T-cell (primary cell): Measurements from ENCODE around the gene FUCA1. TPM values are rescaled to one million over a fixed set of nuclear protein-coding genes. Genes with fewer than 3 reads are reported as not detected.
"Not testable (repeated sequence)": the region's sequence is repeated elsewhere in the genome, so short reads cannot be mapped to it uniquely, and the experiment has no call there.

Experiments
- ATAC-seq, 4 experiments: fragments of 200-7000 bp in 3 of 4; fragments of 150-1000 bp in 1 of 4; cut with Tn5 transposase; replicated peaks in 1 of 4; 1 replicate in 3 of 4; 2 replicates in 1 of 4; pipeline ENCODE4 v1.10.0; 2021; ENCODE audit warnings: moderate library complexity in 3 of 4, mild to moderate bottlenecking in 2 of 4, moderate number of reproducible peaks in 1 of 4
- CTCF ChIA-PET, 2 donors: fragments of 300-600 bp; sonication (Branson Sonifier 250); formaldehyde crosslinking; loops; one replicate each; lab custom pipeline; 2022; ENCODE audit warnings: antibody characterized with exemption in 2 of 2; lab: Charles Lee
- POLR2A ChIA-PET, 2 donors: fragments of 300-600 bp; sonication (Branson Sonifier 250); formaldehyde crosslinking; loops; one replicate each; lab custom pipeline; 2022; ENCODE audit warnings: antibody characterized with exemption in 2 of 2; lab: Charles Lee
- DNase-seq, 35 experiments: peaks; one replicate each; pipeline versions ENCODE4 v3.0.0 to v3.0.0-alpha.2; 2013 to 2023
- H3K27ac ChIP-seq: one replicate; pipeline ENCODE4 v1.5.1; 2013; ENCODE audit warnings: low read length
- H3K27me3 ChIP-seq, 2 experiments: replicated peaks in 1 of 2; 1 replicate in 1 of 2; 2 replicates in 1 of 2; pipeline versions ENCODE4 v1.6.1 to v1.7.0; 2013; ENCODE audit warnings: low read length in 1 of 2, mixed read lengths in 1 of 2; ENCODE audit not compliant: control insufficient read depth in 2 of 2, insufficient read depth in 2 of 2; ENCODE audit errors: extremely low read depth in 1 of 2
- H3K36me3 ChIP-seq, 2 donors: 1 replicate in 1 of 2; 2 replicates in 1 of 2; pipeline versions ENCODE4 v1.6.1 to v1.7.0; 2013; ENCODE audit warnings: low read length in 1 of 2; ENCODE audit not compliant: control insufficient read depth in 2 of 2, insufficient read depth in 1 of 2; ENCODE audit errors: extremely low read depth in 1 of 2
- H3K4me1 ChIP-seq, 2 experiments: 1 replicate in 1 of 2; 2 replicates in 1 of 2; pipeline versions ENCODE4 v1.6.1 to v1.7.0; 2013; ENCODE audit warnings: low read length in 2 of 2, mixed read lengths in 1 of 2; ENCODE audit not compliant: insufficient read depth in 2 of 2, control insufficient read depth in 1 of 2; ENCODE audit errors: extremely low read depth in 1 of 2
- H3K4me3 ChIP-seq, 2 donors: 1 replicate in 1 of 2; 2 replicates in 1 of 2; pipeline versions ENCODE4 v1.5.1 to v1.7.0; 2013; ENCODE audit warnings: mild to moderate bottlenecking in 2 of 2, low read length in 1 of 2, moderate library complexity in 1 of 2; ENCODE audit not compliant: control insufficient read depth in 1 of 2; ENCODE audit errors: extremely low read depth in 1 of 2
- H3K9me3 ChIP-seq: 2 replicates; pipeline ENCODE4 v1.7.0; 2013
- H3K27ac Mint-ChIP-seq, 2 donors: one replicate each; pipeline ENCODE4 v1.8.0; 2020 to 2021; ENCODE audit warnings: mild to moderate bottlenecking in 2 of 2, mixed read lengths in 2 of 2
- H3K27me3 Mint-ChIP-seq, 2 donors: one replicate each; pipeline ENCODE4 v1.8.0; 2021 to 2022; ENCODE audit warnings: mixed read lengths in 2 of 2
- H3K36me3 Mint-ChIP-seq: one replicate; pipeline ENCODE4 v1.8.0; 2021; ENCODE audit warnings: mixed read lengths
- H3K4me1 Mint-ChIP-seq, 3 donors: one replicate each; pipeline ENCODE4 v1.8.0; 2020 to 2022; ENCODE audit warnings: mixed read lengths in 3 of 3, mild to moderate bottlenecking in 1 of 3
- H3K4me3 Mint-ChIP-seq, 3 donors: one replicate each; pipeline ENCODE4 v1.8.0; 2020 to 2022; ENCODE audit warnings: mild to moderate bottlenecking in 3 of 3, mixed read lengths in 3 of 3, moderate library complexity in 3 of 3
- H3K9me3 Mint-ChIP-seq, 3 donors: one replicate each; pipeline ENCODE4 v1.8.0; 2020 to 2022; ENCODE audit warnings: mixed read lengths in 3 of 3
- WGBS: methylation state at CpG from one replicate; pipeline ENCODE4 v1.1.5; 2013; ENCODE audit warnings: missing lambda C conversion rate; ENCODE audit not compliant: insufficient coverage; 5-methylcytosine and 5-hydroxymethylcytosine counted together
- total RNA-seq, 35 experiments: library from RNA in 6 of 35; stranded (reverse) in 6 of 35; fragments of 120-200 nt in 1 of 35; gene quantifications; one replicate each; pipeline versions ENCODE4 v1.2.1 to v1.2.4 and lab custom pipeline; 2013 to 2026

Gene FUCA1
- total RNA-seq, 5 donors from 2014 or later (not counting 1 experiment from before 2014, with no cell fraction given): 5.6 to 11.5 (median 10.7) TPM

GRCh38 chr1:23826590-23826989 is 41.5 kb downstream of the FUCA1 start:
- H3K9me3 Mint-ChIP-seq, H3K36me3 Mint-ChIP-seq, H3K36me3 ChIP-seq, H3K27me3 Mint-ChIP-seq, CTCF ChIA-PET, H3K9me3 ChIP-seq, H3K4me3 ChIP-seq, H3K27ac ChIP-seq, ATAC-seq, H3K27me3 ChIP-seq, DNase-seq: not testable (repeated sequence)
- peaks cover 5 to 13% of the 10 kb centered on the region in 2 experiments for H3K4me1 ChIP-seq
- H3K4me3 Mint-ChIP-seq: peak overlapping the region; percentile 93 to 95 (median 94)
- POLR2A ChIA-PET: interaction anchor here in 1 of 2 donors (0.6 kb wide), 1 partner anchor 135 kb away, joined by 4 read pairs; the partner anchor contains the start of gene RPL11
- peak overlapping the region in 1 of 2 donors; percentile 97 for H3K27ac Mint-ChIP-seq
- 100% methylated on average over 9 of the region's 13 CpGs for WGBS
- H3K4me1 Mint-ChIP-seq: peaks cover 22 to 32% (median 26%) of the 10 kb centered on the region in 3 donors

DNA sequence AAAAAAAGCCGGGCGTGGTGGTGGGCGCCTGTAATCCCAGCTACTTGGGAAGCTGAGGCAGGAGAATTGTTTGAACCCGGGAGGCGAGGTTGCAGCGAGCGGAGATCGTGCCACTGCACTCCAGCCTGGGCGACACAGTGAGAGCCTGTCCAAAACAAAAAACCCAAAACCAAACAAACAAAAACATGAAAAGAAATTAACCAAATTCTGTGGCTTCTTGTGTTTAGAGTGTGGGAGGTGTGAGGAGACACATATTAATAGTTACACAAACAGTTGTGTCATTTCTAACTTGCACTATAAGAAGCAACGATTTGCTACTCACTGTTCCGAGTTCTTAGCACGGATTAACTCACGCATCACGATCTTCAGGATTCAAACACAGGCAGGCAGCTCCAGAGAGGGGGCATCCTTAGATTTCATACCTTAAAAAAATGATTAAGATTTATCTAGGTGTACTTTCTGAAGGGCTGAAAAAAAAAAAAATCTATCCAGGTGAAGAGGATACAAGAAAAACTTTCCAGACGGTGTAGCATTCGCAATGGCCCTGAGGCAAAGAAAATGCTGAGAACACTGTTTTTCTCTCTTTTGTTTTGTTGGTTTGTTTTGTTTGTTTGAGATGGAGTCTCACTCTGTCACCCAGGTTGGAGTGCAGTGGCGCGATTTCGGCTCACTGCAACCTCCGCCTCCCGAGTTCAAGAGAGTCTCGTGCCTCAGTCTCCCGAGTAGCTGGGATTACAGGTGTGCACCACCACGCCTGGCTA is 42.1 kb downstream of the FUCA1 start:
- no peaks in the 10 kb centered on the region for H3K27me3 Mint-ChIP-seq
- peak overlapping the region; percentile 93 to 95 (median 94) for H3K4me3 Mint-ChIP-seq
- ChIA-PET POLR2A (interaction anchor here (0.5 to 0.7 kb wide), 12 partner anchors 16 to 1816 kb away, joined by 3 to 9 read pairs (median 4); partner anchors contain the start of gene RPL11 (in 1 of the 2)), CTCF (interaction anchor here (0.7 to 2.6 kb wide), 3 partner anchors 15 to 341 kb away, joined by 3 to 21 read pairs (median 5); no protein-coding TSS in a partner anchor)
- Histone ChIP-seq H3K9me3 (no peaks in the 10 kb centered on the region), H3K27ac (peak overlapping the region; percentile 96), H3K4me3 (peak overlapping the region; percentile 99 to 100), H3K36me3 (no peaks in the 10 kb centered on the region), H3K4me1 (peaks cover 5 to 13% of the 10 kb centered on the region in 2 experiments), H3K27me3 (no peaks in the 10 kb centered on the region)
- ATAC-seq (peak; percentile 11 to 32 (median 18)), DNase-seq (peak in 1 of 35 experiments; percentile 49)
- WGBS: 89% methylated on average over 10 of the region's 24 CpGs
- peak overlapping the region; percentile 95 to 97 for H3K27ac Mint-ChIP-seq
- no peaks in the 10 kb centered on the region for H3K9me3 Mint-ChIP-seq
- no peaks in the 10 kb centered on the region for H3K36me3 Mint-ChIP-seq
- H3K4me1 Mint-ChIP-seq: peaks cover 22 to 34% (median 26%) of the 10 kb centered on the region in 3 donors

DNA sequence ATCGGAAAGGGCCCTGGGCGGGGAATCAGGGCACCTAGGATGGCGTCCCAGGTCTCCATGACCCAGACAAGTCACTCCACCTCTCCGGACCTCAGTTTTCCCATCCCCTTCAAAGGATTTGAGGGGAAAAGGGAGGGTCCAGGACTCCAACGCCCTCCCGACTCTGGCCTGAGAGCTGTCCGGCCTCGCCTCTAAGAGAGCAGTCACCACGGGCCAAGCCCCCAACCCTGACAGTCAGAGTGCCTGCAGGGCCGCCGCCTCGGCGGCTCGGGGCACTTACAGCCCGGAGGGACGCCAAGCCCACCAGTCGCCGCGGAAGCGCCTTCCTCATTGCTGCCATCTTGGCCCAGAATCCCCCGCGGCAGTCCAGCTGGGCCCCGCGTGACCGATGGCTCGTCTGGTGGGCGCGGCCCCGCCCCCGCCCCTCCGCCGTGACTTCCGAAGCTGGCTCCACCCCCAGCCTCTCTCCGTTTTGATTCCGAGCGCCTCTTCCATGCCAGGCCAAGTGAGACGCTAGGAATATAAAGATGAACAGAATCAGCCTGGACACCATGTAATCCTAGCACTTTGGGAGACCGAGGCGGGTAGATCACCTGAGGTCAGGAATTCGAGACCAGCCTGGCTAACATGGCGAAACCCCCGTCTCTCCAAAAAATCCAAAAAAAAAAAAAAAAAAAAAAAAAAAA is 42.9 kb downstream of the FUCA1 start, which contains the start of gene HMGCL:
Gene HMGCL, minus strand, starts transcription at position 354 of the 686 bp plus-strand sequence. Its CDS starts 14 bp downstream, at position 340.
- no peaks in the 10 kb centered on the region for H3K9me3 Mint-ChIP-seq
- no peaks in the 10 kb centered on the region for H3K27me3 Mint-ChIP-seq
- Histone ChIP-seq H3K4me1 (peaks cover 5 to 13% of the 10 kb centered on the region in 2 experiments), H3K27me3 (no peaks in the 10 kb centered on the region), H3K36me3 (no peaks in the 10 kb centered on the region), H3K4me3 (peak within 1 kb of the TSS; percentile 99 to 100), H3K27ac (peak within 1 kb of the TSS; percentile 96), H3K9me3 (no peaks in the 10 kb centered on the region)
- peak within 1 kb of the TSS; percentile 93 to 95 (median 94) for H3K4me3 Mint-ChIP-seq
- WGBS: under 1% methylated on average over 32 of the region's 42 CpGs
- DNase-seq (peak; percentile 72 to 91 (median 85)), ATAC-seq (peak; percentile 93 to 98 (median 98))
- POLR2A ChIA-PET: interaction anchor here (0.5 to 0.8 kb wide), 12 partner anchors 15 to 1817 kb away, joined by 3 to 9 read pairs (median 4); partner anchors contain the start of gene SRSF10 (in 1 of the 2)
- peaks cover 22 to 34% (median 26%) of the 10 kb centered on the region in 3 donors for H3K4me1 Mint-ChIP-seq
- H3K36me3 Mint-ChIP-seq: peaks cover 3% of the 10 kb centered on the region
- H3K27ac Mint-ChIP-seq: peak within 1 kb of the TSS; percentile 95 to 97
- CTCF ChIA-PET: interaction anchor here (0.7 to 2.6 kb wide), 4 partner anchors 15 to 341 kb away, joined by 3 to 21 read pairs (median 4); partner anchors contain the start of gene GALE (in 1 of the 2)

DNA sequence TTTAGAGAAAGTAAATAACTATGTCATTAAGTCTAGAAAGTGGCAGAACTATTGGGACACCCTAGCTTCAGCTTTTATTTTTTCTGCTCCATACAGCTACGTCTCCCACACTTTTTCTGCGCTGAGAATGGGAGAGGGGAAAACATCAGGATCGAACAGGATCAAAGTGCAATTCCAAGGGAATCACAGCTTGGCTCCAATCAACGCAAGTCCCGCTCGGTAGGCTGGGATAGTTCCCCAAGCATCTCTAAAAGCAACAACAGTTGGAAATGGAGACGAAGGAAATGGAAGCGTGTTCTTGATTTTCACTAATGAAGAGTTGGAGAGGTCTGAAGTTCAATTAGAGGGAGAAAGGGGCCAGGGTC is 43.4 kb downstream of the FUCA1 start:
- Histone ChIP-seq H3K27me3 (no peaks in the 10 kb centered on the region), H3K4me3 (peak overlapping the region; percentile 99 to 100), H3K4me1 (peaks cover 5 to 13% of the 10 kb centered on the region in 2 experiments), H3K36me3 (no peaks in the 10 kb centered on the region), H3K27ac (peak overlapping the region; percentile 96), H3K9me3 (no peaks in the 10 kb centered on the region)
- DNase-seq (no peak), ATAC-seq (peak in 1 of 4 experiments; percentile 6)
- H3K27me3 Mint-ChIP-seq: no peaks in the 10 kb centered on the region
- CTCF ChIA-PET: interaction anchor here (0.9 to 2.6 kb wide), 4 partner anchors 14 to 340 kb away, joined by 3 to 21 read pairs (median 4); partner anchors contain the start of gene GALE (in 1 of the 2)
- 0% methylated on average over 3 of the region's 8 CpGs for WGBS
- POLR2A ChIA-PET: interaction anchor here in 1 of 2 donors (0.8 kb wide), 1 partner anchor 156 kb away, joined by 3 read pairs; the partner anchor contains the start of gene SRSF10
- H3K9me3 Mint-ChIP-seq: no peaks in the 10 kb centered on the region
- peaks cover 22 to 34% (median 26%) of the 10 kb centered on the region in 3 donors for H3K4me1 Mint-ChIP-seq
- peak overlapping the region; percentile 93 to 95 (median 94) for H3K4me3 Mint-ChIP-seq
- peaks cover 5% of the 10 kb centered on the region for H3K36me3 Mint-ChIP-seq
- peak overlapping the region; percentile 95 to 97 for H3K27ac Mint-ChIP-seq

GRCh38 chr1:23823767-23824166 is 44.3 kb downstream of the FUCA1 start:
- peak overlapping the region in 1 of 2 donors; percentile 97 for H3K27ac Mint-ChIP-seq
- DNase-seq (no peak), ATAC-seq (no peak)
- peaks cover 22 to 34% (median 26%) of the 10 kb centered on the region in 3 donors for H3K4me1 Mint-ChIP-seq
- Histone ChIP-seq H3K4me3 (no peak overlapping the region), H3K36me3 (peaks cover 0 to under 1% of the 10 kb centered on the region in 2 donors), H3K27me3 (no peaks in the 10 kb centered on the region), H3K9me3 (no peaks in the 10 kb centered on the region), H3K27ac (no peak overlapping the region), H3K4me1 (peaks cover 5 to 13% of the 10 kb centered on the region in 2 experiments)
- no peaks in the 10 kb centered on the region for H3K9me3 Mint-ChIP-seq
- H3K27me3 Mint-ChIP-seq: no peaks in the 10 kb centered on the region
- ChIA-PET POLR2A (interaction anchor here in 1 of 2 donors (0.5 kb wide), 1 partner anchor 150 kb away, joined by 3 read pairs; no protein-coding TSS in a partner anchor), CTCF (interaction anchor here (0.6 to 2.6 kb wide), 3 partner anchors 13 to 15 kb away, joined by 6 to 21 read pairs (median 6); no protein-coding TSS in a partner anchor)
- WGBS: 98% methylated on average over 5 of the region's 7 CpGs
- peak overlapping the region; percentile 93 to 95 (median 94) for H3K4me3 Mint-ChIP-seq
- peaks cover 5% of the 10 kb centered on the region for H3K36me3 Mint-ChIP-seq
